ENCODE measurements around the gene HTATSF1.

Gene HTATSF1

DNA sequence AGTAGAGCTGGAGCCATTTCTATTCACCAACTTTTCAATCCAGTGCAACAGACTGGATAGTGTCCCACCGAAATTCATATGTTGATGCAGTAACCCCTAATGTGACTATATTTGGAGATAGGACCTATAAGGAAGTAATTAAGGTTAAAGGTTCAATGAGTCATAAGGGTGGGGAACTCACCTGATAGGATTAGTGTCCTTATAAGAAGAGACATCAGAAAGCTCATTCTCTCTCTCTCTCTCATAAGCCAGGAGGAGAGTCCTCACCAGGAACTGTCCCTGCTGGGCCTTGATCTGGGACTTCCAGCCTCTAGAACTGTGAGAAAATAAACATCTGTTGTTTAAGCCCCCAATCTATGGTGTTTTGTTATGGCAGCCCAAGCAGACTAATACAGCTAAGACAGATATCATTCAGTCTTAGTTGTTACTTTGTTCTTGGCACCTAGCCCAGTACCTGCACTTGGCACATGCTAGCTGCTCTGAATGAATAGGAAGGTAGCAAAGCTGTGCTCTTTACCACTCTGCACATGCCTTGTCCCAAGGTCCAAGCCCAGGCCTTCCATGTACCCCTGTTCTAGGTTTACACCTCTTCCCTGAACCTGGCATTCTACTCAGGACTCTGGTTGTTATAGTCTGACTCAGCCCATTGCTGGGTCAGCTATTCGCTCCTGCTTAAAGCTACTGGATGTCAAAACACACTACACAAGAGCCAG lies 28.8 kb upstream of the HTATSF1 start:
- Histone ChIP-seq H3K4me3 (ENCODE audit: low read length in 2 of 2) (no peak overlapping the region), H3K9me3 (ENCODE audit: control insufficient read depth in 2 of 2, low read length in 2 of 2) (no peaks in the 10 kb centered on the region), H3K27me3 (ENCODE audit: control insufficient read depth in 1 of 2, insufficient read depth in 2 of 2, low read length in 2 of 2) (peaks cover 0 to 18% of the 10 kb centered on the region in 2 donors), H3K27ac (ENCODE audit: low read length) (no peak overlapping the region), H3K4me1 (ENCODE audit: control insufficient read depth, insufficient read depth, low read length) (no peaks in the 10 kb centered on the region), H3K36me3 (ENCODE audit: control insufficient read depth in 2 of 2, insufficient read depth in 2 of 2, low read length in 2 of 2) (no peaks in the 10 kb centered on the region), H3K9ac (ENCODE audit: low read length in 2 of 2) (no peak overlapping the region)

DNA sequence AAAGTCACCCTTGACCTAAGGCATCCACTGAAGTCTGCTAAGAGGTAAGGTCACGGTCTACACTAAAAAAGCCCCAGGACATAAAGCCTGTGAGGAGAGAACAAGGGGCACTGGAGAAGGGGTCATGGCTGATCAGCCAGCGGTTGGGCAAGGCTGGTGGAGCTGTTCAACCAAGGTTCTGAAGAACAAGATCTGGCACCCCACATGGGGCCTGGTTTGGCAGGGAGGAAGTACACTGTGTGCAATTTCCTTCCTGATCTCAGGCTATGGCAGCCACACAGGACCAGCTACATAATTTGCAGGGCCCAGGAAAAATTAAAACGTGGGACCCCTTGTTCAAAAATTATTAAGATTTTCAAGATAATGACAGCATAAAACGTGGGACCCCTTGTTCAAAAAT lies 23.7 kb upstream of the HTATSF1 start:
- no peaks in the 10 kb centered on the region for H3K36me3 ChIP-seq (ENCODE audit: control insufficient read depth in 2 of 2, insufficient read depth in 2 of 2, low read length in 2 of 2)
- no peak overlapping the region for H3K4me3 ChIP-seq (ENCODE audit: low read length in 2 of 2)
- peaks cover 0 to 20% of the 10 kb centered on the region in 2 donors for H3K27me3 ChIP-seq (ENCODE audit: control insufficient read depth in 1 of 2, insufficient read depth in 2 of 2, low read length in 2 of 2)
- no peaks in the 10 kb centered on the region for H3K9me3 ChIP-seq (ENCODE audit: control insufficient read depth in 2 of 2, low read length in 2 of 2)
- no peaks in the 10 kb centered on the region for H3K4me1 ChIP-seq (ENCODE audit: control insufficient read depth, insufficient read depth, low read length)
- H3K9ac ChIP-seq (ENCODE audit: low read length in 2 of 2), result no peak overlapping the region
- no peak overlapping the region for H3K27ac ChIP-seq (ENCODE audit: low read length)

DNA sequence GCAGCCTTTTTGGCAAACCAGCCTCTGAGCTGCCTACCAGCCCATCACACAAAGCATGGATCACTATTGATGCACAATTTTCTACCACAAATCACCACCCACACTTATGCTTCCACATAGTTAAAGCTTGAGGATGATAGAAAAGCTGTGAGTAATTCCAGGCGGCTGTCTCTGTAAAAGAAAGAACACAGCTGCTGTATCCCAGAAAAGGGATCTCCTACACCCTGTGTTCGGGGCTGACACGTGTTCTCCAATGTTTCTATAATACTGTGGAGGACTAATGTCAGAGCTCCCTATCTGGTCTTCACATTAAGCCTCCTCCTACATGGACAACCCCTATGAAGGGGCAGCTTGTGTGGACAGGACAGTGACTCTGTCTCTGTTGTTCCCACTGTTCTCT lies 22.2 kb upstream of the HTATSF1 start:
- H3K4me1 ChIP-seq (ENCODE audit: control insufficient read depth, insufficient read depth, low read length), result no peaks in the 10 kb centered on the region
- H3K9ac ChIP-seq (ENCODE audit: low read length in 2 of 2), result no peak overlapping the region
- H3K36me3 ChIP-seq (ENCODE audit: control insufficient read depth in 2 of 2, insufficient read depth in 2 of 2, low read length in 2 of 2), result no peaks in the 10 kb centered on the region
- H3K27ac ChIP-seq (ENCODE audit: low read length), result no peak overlapping the region
- H3K4me3 ChIP-seq (ENCODE audit: low read length in 2 of 2), result no peak overlapping the region
- H3K9me3 ChIP-seq (ENCODE audit: control insufficient read depth in 2 of 2, low read length in 2 of 2), result no peaks in the 10 kb centered on the region
- H3K27me3 ChIP-seq (ENCODE audit: control insufficient read depth in 1 of 2, insufficient read depth in 2 of 2, low read length in 2 of 2), result peaks cover 0 to 20% of the 10 kb centered on the region in 2 donors

DNA sequence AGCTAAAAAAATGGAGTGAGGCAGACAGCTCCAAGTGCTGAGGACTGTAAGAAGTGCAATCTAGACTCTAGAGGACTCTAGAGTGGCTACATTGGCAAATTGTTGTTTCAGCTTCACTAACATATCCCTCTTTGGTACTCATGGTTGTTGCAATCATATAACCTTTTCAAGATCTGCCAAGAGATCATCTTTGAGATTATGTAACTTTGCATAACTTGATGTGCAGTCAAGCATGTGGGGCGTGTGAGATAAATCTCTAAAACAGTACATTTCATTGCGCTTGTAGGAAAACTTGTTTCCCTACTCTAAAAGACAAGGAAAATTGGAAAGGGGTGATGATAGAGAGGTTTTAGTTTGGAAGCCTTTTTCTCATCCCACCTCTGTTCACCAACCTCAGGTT lies 20.9 kb upstream of the HTATSF1 start:
- peaks cover 0 to 20% of the 10 kb centered on the region in 2 donors for H3K27me3 ChIP-seq (ENCODE audit: control insufficient read depth in 1 of 2, insufficient read depth in 2 of 2, low read length in 2 of 2)

DNA sequence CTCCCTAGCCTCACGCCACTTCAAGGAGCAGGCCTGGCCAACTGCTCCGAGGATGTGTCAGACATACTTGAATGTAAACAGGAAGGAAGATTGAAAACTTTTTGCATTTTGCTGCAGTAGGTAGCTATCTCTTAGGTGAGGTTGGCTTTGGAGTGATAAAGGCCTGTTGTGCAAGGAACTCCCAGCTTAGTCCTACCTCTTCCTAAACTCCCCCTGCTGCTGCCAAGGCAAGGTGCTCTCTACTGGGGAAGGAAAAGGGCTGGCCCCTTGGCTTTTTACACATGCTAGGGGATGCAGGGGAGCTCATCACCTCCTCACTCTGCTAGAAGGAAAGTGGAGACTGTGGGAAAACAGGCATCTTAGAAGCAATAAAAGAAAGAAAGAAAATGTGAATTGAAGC lies 20.4 kb upstream of the HTATSF1 start:
- Histone ChIP-seq H3K9me3 (ENCODE audit: control insufficient read depth in 2 of 2, low read length in 2 of 2) (no peaks in the 10 kb centered on the region), H3K4me3 (ENCODE audit: low read length in 2 of 2) (no peak overlapping the region), H3K36me3 (ENCODE audit: control insufficient read depth in 2 of 2, insufficient read depth in 2 of 2, low read length in 2 of 2) (no peaks in the 10 kb centered on the region), H3K9ac (ENCODE audit: low read length in 2 of 2) (no peak overlapping the region), H3K4me1 (ENCODE audit: control insufficient read depth, insufficient read depth, low read length) (no peaks in the 10 kb centered on the region), H3K27me3 (ENCODE audit: control insufficient read depth in 1 of 2, insufficient read depth in 2 of 2, low read length in 2 of 2) (peaks cover 0 to 17% of the 10 kb centered on the region in 2 donors), H3K27ac (ENCODE audit: low read length) (no peak overlapping the region)

More for the DNA sequence above, 20.9 kb upstream of the HTATSF1 start:
- H3K4me3 ChIP-seq (ENCODE audit: low read length in 2 of 2), result no peak overlapping the region
- no peaks in the 10 kb centered on the region for H3K9me3 ChIP-seq (ENCODE audit: control insufficient read depth in 2 of 2, low read length in 2 of 2)
- H3K27ac ChIP-seq (ENCODE audit: low read length), result no peak overlapping the region
- no peaks in the 10 kb centered on the region for H3K36me3 ChIP-seq (ENCODE audit: control insufficient read depth in 2 of 2, insufficient read depth in 2 of 2, low read length in 2 of 2)
- no peak overlapping the region for H3K9ac ChIP-seq (ENCODE audit: low read length in 2 of 2)
- no peaks in the 10 kb centered on the region for H3K4me1 ChIP-seq (ENCODE audit: control insufficient read depth, insufficient read depth, low read length)

DNA sequence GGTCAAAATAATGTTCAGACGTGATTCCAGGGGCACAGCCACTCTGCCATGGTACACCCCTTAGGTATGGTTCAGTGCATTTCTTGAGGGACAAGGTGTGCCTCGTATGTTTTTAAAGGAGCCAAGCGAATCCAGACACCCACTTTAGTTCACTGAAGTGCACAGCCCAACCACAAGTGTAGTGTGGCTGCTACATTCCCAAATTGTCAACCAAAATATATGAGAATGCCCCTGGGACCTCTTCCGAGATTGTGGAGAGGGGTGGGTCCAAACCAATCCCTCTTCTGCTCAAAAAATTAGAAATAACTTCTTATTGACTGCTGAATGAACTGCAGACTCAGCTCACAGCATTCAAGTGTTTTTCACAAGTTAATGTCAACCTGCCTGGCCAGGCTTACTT lies 17.0 kb upstream of the HTATSF1 start:
- peaks cover 0 to 17% of the 10 kb centered on the region in 2 donors for H3K27me3 ChIP-seq (ENCODE audit: control insufficient read depth in 1 of 2, insufficient read depth in 2 of 2, low read length in 2 of 2)
- no peaks in the 10 kb centered on the region for H3K9me3 ChIP-seq (ENCODE audit: control insufficient read depth in 2 of 2, low read length in 2 of 2)
- H3K27ac ChIP-seq (ENCODE audit: low read length), result no peak overlapping the region
- H3K9ac ChIP-seq (ENCODE audit: low read length in 2 of 2), result no peak overlapping the region
- no peaks in the 10 kb centered on the region for H3K4me1 ChIP-seq (ENCODE audit: control insufficient read depth, insufficient read depth, low read length)
- no peaks in the 10 kb centered on the region for H3K36me3 ChIP-seq (ENCODE audit: control insufficient read depth in 2 of 2, insufficient read depth in 2 of 2, low read length in 2 of 2)
- H3K4me3 ChIP-seq (ENCODE audit: low read length in 2 of 2), result no peak overlapping the region

DNA sequence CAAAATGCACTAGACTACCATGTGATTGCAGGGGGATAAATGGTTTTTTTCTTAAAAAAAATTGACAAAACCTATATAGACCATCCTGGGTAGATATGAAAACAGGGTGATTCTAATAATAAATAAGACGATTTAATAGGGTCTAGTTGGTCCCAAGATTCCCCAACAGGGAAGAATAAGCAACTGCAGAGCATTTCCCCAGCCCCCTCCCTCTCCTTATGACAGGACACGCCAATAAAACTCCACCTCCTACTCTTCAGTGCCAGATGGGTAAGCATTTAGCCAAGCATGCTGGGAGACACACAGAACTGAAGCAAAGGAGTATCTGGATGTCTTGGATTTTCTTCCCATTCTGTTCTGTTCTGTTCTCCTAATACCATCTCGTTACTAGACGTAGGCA lies 9.7 kb upstream of the HTATSF1 start, which contains the start of gene BRS3:
Gene BRS3, plus strand, starts transcription at position 301 of the 400 bp plus-strand sequence. CDS start 168 bp downstream, outside the sequence.
- Histone ChIP-seq H3K27me3 (ENCODE audit: control insufficient read depth in 1 of 2, insufficient read depth in 2 of 2, low read length in 2 of 2) (peaks cover 0 to 19% of the 10 kb centered on the region in 2 donors), H3K9ac (ENCODE audit: low read length in 2 of 2) (no peak within 1 kb of the TSS), H3K4me3 (ENCODE audit: low read length in 2 of 2) (no peak within 1 kb of the TSS), H3K9me3 (ENCODE audit: control insufficient read depth in 2 of 2, low read length in 2 of 2) (no peaks in the 10 kb centered on the region), H3K4me1 (ENCODE audit: control insufficient read depth, insufficient read depth, low read length) (no peaks in the 10 kb centered on the region), H3K36me3 (ENCODE audit: control insufficient read depth in 2 of 2, insufficient read depth in 2 of 2, low read length in 2 of 2) (no peaks in the 10 kb centered on the region), H3K27ac (ENCODE audit: low read length) (no peak within 1 kb of the TSS)

DNA sequence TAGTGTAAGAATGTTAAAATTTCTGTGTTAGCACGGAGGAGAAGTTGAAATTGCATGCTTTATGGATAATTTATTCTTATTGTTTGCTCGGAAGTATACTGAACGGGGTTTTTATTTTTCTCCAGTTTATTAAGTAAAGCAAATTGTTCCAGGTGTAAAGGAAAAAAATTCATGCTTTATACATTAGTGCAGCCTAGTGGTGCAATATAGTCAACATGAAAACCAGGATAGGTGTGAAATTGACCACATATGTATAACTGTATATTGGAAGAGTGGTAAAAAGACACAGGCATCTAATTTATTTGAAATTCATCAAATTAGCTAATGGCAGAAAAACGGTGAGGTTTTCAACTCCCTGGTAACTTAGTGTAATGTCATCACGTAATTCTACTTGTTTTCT lies 8.7 kb upstream of the HTATSF1 start:
- no peaks in the 10 kb centered on the region for H3K4me1 ChIP-seq (ENCODE audit: control insufficient read depth, insufficient read depth, low read length)
- H3K27me3 ChIP-seq (ENCODE audit: control insufficient read depth in 1 of 2, insufficient read depth in 2 of 2, low read length in 2 of 2), result peaks cover 0 to 21% of the 10 kb centered on the region in 2 donors
- no peaks in the 10 kb centered on the region for H3K9me3 ChIP-seq (ENCODE audit: control insufficient read depth in 2 of 2, low read length in 2 of 2)

DNA sequence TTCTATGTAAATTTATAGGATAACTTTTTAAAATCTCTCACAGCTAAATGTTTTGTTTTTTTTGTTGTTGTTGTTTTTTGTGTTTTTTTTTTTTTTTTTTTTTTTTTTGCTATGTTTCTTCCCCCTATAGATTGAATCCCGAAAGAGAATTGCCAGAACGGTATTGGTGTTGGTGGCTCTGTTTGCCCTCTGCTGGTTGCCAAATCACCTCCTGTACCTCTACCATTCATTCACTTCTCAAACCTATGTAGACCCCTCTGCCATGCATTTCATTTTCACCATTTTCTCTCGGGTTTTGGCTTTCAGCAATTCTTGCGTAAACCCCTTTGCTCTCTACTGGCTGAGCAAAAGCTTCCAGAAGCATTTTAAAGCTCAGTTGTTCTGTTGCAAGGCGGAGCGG lies 5.6 kb upstream of the HTATSF1 start:
- Histone ChIP-seq H3K36me3 (ENCODE audit: control insufficient read depth in 2 of 2, insufficient read depth in 2 of 2, low read length in 2 of 2) (no peaks in the 10 kb centered on the region), H3K4me3 (ENCODE audit: low read length in 2 of 2) (no peak overlapping the region), H3K9me3 (ENCODE audit: control insufficient read depth in 2 of 2, low read length in 2 of 2) (no peaks in the 10 kb centered on the region), H3K27ac (ENCODE audit: low read length) (no peak overlapping the region), H3K27me3 (ENCODE audit: control insufficient read depth in 1 of 2, insufficient read depth in 2 of 2, low read length in 2 of 2) (peaks cover 0 to 14% of the 10 kb centered on the region in 2 donors), H3K4me1 (ENCODE audit: control insufficient read depth, insufficient read depth, low read length) (no peaks in the 10 kb centered on the region), H3K9ac (ENCODE audit: low read length in 2 of 2) (no peak overlapping the region)

More for the DNA sequence above, 8.7 kb upstream of the HTATSF1 start:
- no peak overlapping the region for H3K27ac ChIP-seq (ENCODE audit: low read length)
- no peak overlapping the region for H3K4me3 ChIP-seq (ENCODE audit: low read length in 2 of 2)
- H3K36me3 ChIP-seq (ENCODE audit: control insufficient read depth in 2 of 2, insufficient read depth in 2 of 2, low read length in 2 of 2), result no peaks in the 10 kb centered on the region
- no peak overlapping the region for H3K9ac ChIP-seq (ENCODE audit: low read length in 2 of 2)

DNA sequence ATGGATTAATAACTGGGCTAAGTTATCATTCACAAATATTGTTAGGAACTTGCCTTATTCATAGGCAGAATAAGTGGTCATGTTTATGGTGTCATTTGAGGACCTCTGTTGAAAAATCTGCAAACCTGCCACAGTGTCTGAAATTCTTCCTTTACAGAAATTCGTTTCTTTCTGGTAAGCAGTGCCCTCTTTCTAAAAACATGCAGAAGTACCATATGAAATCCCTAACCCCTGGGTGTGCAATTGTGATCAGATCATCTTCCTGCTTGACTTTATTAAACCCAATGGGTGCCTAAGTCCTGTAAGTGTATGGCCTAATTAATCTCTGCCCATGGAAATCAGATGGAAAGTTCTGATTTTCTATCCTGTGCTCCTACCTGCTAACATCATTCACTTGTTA lies 4.4 kb upstream of the HTATSF1 start:
- H3K4me3 ChIP-seq (ENCODE audit: low read length in 2 of 2), result no peak overlapping the region

DNA sequence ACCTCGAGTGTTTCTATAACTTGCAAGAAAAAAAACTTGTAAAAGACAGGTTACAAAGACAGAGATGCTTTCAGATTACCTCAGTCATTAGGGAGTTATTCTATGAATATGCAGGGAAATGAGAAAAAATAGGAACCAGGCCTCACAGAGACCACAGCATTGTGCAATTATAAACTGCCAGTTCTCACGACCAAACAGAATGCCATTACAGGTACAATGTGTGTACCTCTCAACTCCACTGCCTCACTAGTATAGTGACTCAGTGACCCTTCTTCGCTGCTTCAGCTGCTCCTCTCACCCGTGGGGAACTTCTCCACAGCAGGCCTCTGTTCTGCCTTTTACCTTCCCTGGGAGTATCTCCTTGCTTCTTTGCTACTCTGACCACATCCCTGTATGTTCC lies 2.3 kb upstream of the HTATSF1 start:
- Histone ChIP-seq H3K27me3 (ENCODE audit: control insufficient read depth in 1 of 2, insufficient read depth in 2 of 2, low read length in 2 of 2) (peaks cover 0 to 7% of the 10 kb centered on the region in 2 donors), H3K9ac (ENCODE audit: low read length in 2 of 2) (no peak overlapping the region), H3K9me3 (ENCODE audit: control insufficient read depth in 2 of 2, low read length in 2 of 2) (no peaks in the 10 kb centered on the region), H3K4me1 (ENCODE audit: control insufficient read depth, insufficient read depth, low read length) (no peaks in the 10 kb centered on the region), H3K36me3 (ENCODE audit: control insufficient read depth in 2 of 2, insufficient read depth in 2 of 2, low read length in 2 of 2) (no peaks in the 10 kb centered on the region), H3K27ac (ENCODE audit: low read length) (no peak overlapping the region), H3K4me3 (ENCODE audit: low read length in 2 of 2) (no peak overlapping the region)

More for the DNA sequence above, 4.4 kb upstream of the HTATSF1 start:
- no peaks in the 10 kb centered on the region for H3K4me1 ChIP-seq (ENCODE audit: control insufficient read depth, insufficient read depth, low read length)
- peaks cover 0 to 11% of the 10 kb centered on the region in 2 donors for H3K27me3 ChIP-seq (ENCODE audit: control insufficient read depth in 1 of 2, insufficient read depth in 2 of 2, low read length in 2 of 2)
- H3K9me3 ChIP-seq (ENCODE audit: control insufficient read depth in 2 of 2, low read length in 2 of 2), result no peaks in the 10 kb centered on the region
- no peak overlapping the region for H3K9ac ChIP-seq (ENCODE audit: low read length in 2 of 2)
- H3K27ac ChIP-seq (ENCODE audit: low read length), result no peak overlapping the region
- no peaks in the 10 kb centered on the region for H3K36me3 ChIP-seq (ENCODE audit: control insufficient read depth in 2 of 2, insufficient read depth in 2 of 2, low read length in 2 of 2)

All from stomach smooth muscle (tissue), 2 donors.